CD4-positive, alpha-beta T cell treated with Interferon alpha-2 for 1 hour (primary cell): ENCODE measurements around the gene LCN12.

Source experiments
- DNase-seq, 2 donors: peaks; one replicate each; pipeline ENCODE4 v3.0.0-alpha.2; 2020 to 2022

The LCN12 gene

DNA sequence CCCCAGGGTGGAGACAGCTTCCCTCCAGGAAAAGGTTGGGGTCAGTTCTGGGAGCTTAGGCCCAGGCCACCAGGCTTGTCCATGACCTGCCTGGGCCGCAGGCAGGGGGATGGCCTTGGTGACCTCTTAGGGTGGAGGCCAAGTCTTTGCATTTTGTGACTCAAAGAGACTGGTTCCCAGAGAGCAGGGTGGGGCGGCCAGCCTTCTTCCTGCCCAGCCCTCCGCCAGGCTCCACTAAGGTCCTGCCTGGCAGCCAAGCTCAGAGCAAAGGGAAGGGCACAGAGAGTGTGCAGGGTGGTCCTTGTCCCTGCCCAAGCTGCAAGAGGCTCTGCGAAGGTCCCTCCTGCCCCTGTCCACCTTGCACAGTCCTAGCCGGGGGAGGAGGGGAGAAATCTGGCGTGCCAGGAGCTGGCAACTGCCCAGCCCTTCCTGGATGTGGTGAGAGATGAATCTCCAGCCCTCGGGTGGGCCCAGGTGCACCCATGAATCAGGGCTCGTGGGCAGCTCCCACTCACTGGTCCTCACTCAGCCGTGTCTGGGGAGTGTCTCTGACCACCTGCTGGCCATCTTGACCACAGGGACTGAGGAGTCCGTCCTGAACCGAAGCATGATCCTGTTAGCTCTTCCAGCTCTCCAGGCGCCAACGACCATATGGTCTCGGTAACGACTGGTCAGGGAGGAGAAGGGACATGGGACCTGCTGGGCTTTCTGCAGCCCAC is 22.9 kb downstream of the LCN12 start:
- DNase-seq: peak in 1 of 2 donors; percentile 28

- peak; percentile 26 to 51 for DNase-seq
Observed at GRCh38 chr9:136975644-136976043, 23.6 kb downstream of the LCN12 start.

GRCh38 chr9:136977223-136977622 is 25.1 kb downstream of the LCN12 start, which contains the start of gene PTGDS:
TSS of gene PTGDS (plus strand) at chr9:136977504. CDS start at chr9:136977579, 75 bp downstream.
- no peak for DNase-seq

DNA sequence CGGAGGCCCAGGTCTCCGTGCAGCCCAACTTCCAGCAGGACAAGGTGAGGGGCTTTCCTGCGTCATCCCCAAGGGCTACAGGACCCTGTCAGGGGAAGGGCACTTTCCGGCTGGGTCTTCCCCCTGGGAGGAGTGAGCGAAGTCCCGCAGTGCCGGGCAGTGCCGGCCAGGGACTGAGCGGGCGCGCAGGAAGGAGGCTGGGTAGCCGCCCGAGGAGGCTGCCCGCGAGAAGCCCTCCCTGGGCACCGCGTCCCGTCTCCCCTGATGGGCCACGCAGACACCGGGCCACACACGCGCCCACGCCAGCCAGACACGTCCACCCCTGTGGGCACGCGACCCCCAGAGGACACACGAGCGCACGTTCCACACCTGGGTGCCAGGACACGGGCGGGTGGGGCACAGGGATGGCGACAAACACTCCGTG is 25.6 kb downstream of the LCN12 start:
- DNase-seq: no peak

GRCh38 chr9:136978073-136978864 is 26.2 kb downstream of the LCN12 start:
- peak; percentile 71 to 77 for DNase-seq

- no peak for DNase-seq
Observed at GRCh38 chr9:136978865-136979544, 26.9 kb downstream of the LCN12 start.

DNA sequence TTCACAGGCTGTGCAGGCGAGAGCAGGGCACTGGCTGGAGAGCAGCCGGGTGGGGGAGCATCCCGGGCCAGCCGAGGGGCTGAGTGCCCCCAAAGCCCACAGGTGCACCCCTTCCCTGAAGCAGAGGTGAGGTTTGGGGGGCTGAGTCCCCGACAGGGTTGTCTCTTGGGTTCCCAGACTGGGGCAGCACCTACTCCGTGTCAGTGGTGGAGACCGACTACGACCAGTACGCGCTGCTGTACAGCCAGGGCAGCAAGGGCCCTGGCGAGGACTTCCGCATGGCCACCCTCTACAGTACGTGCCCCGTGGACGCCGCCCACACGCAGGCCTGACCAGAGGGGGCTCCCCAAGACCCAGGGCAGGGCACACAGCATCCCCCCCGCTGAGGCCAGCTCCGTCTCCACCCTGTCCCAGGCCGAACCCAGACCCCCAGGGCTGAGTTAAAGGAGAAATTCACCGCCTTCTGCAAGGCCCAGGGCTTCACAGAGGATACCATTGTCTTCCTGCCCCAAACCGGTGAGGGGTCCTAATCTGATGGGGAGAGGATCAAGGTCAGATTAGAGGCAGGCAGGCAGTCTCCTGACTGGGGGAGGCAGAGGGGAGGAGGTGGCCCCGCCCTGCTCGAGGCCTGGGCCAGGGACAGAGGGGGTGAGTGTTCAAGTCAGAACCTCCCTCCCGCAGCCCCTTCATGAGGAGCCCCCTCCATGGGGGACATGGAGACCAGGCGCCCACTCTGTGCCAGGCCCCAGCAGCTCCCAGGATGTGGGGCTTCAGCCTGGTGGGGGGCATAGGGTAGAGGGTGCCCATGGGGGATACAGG is 27.9 kb downstream of the LCN12 start:
- DNase-seq: no peak

- DNase-seq: no peak
Observed at GRCh38 chr9:136980669-136981478, 28.8 kb downstream of the LCN12 start.

GRCh38 chr9:136981588-136982231 is 29.6 kb downstream of the LCN12 start:
- DNase-seq: no peak

GRCh38 chr9:136982232-136983051 is 30.4 kb downstream of the LCN12 start, which contains the start of gene LCNL1:
TSS of gene LCNL1 (plus strand) at chr9:136982993. CDS start at chr9:136983587, 594 bp downstream.
- DNase-seq: no peak

DNA sequence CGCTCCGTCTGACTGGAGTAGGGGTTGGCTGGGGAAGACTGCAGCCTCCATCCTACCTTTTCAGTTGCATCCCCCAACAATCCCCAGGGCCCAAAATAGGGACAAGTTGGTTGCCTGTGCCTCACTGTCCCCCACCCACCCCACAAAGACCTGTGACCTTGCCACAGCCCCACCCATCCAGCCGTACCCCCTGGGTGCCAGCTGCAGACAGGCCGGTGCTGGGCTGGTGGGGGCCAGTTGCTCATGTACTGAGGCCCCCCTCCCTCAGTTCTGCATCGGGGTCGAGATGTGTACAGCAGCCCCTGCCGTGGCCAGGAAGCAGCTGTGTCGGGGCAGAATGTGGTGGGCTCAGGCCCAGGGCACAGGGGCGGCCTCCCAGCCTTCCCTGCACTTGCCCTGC is 31.1 kb downstream of the LCN12 start:
- no peak for DNase-seq

DNA sequence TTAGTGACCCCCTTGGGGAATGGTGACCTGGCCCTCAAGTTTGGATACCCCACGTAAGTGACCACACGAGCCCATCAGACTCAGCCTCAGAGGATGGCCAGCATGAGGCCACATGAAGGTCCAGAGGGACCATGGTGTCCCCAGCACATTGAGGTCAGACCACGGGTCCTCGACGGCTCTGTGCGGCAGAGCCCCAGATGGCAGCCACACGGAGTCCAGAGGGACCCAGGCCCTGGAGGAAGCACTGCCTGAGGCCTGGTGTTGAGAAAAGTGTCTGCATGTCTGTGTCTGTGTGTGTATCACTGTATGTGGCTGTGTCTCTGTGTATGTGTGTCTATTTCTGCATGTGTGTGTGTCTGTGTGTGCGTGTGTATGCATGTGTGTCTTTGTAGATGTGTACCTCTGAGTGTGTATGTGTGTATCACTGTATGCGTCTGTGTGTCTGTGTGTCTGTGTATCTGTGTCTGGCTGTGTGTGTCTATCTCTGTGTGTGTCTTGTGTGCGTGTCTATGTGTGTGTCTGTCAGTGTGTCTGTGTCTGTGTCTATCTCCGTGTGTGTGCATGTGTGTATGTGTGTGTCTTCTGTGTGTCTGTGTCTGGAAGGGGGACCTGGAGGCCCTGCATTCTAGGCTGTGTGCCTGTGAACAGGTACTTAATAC is 31.7 kb downstream of the LCN12 start:
- DNase-seq: no peak

DNA sequence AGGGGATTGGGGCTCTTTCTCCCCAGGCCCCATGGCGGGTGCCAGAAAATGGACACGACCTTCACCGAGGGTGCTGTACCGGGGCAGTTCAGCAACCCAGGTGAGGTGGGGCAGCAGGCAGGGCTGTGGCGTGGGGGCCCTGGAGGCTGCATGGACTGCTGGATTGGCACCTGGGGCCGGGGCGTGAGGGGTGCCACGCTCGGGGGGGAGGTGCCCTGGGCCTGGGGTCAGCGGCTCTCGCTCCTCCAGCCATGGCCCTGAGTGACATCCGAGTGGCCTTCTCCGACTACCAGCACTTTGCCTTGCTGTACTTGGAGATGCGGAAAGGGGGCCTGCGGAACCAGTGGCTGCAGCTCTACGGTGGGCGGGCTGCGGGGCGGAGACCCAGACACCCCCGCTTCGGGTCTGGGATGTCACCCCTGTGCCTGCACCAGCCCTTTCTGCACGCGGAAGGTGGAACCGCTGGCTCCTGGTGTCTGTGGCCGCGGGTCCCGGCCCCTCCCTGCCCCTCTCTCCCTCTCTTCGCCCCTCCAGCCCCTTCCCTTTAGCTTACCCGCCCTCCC is 32.5 kb downstream of the LCN12 start:
- DNase-seq: no peak

- DNase-seq: no peak
Observed at GRCh38 chr9:136985027-136985602, 33.0 kb downstream of the LCN12 start.

DNA sequence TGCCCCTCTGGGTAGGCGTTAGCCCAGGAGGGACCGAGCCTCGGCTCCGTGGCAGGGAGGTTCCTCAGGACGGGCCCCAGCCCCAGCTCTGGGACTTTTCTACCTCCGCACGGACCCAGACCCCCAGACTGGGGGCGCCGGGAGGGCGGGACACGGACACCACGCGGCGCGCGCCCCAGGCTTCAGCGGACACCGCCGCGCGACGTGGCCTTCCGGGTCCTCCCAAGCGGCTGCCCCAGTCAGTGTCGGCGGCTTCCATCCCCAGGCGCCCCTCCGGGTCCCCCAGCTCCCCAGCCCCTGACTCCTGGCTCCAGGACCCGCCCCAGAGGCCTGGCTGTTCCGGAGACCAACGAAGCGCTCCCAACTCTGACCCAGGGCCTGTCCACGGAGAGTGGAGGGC is 33.8 kb downstream of the LCN12 start:
- DNase-seq: no peak

DNA sequence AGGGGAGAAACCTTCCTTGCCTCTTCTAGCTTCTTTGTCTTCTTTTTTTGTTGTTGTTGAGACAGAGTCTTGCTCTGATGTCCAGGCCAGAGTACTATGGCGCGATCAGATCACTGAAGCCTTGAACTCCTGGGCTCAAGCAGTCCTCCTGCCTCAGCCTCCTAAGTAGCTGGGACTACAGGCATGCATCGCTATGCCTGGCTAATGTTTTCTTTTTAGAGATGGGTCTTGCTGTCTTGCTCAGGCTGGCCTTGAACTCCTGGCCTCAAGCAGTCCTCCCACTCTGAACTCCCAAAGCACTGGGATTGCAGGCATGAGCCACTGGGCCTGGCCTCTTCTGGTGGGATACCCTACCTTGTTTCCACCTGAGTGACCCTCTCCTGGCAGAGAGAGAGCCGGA is 36.8 kb downstream of the LCN12 start:
- no peak for DNase-seq

DNA sequence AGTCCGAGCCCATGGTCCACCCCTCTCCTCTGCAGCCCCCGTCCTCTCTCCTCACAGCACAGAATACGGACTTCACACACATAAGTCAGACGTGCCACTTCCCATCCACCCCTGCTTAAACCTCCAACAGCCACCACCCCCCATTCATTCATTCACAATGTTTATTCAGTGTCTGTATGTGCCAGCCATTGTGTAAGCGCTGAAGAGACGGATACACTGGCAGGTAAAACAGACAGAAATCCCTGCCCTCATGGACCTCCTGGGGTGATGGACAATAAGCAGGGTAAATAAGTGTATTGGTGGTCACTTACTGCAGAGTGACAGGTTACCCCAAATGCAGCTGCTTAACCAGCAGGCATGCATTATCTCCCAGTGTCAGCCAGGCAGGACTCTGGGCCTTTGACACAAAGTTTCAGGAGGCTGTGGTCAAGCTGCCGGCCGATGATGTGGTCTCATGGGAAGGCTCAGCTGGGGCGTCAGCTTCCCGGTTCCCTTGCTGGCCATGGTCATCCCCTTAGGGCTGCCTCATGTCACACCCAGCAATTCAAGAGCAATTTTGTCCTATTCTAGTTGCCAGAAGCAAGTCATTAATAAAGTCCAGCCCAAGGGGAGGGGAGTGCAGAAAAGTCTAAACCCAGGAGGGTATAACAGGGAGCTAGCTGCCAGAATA is 38.3 kb downstream of the LCN12 start:
- DNase-seq: no peak
